ENCODE measurements around the gene NFIC. TPM values are rescaled to one million over a fixed set of nuclear protein-coding genes. Genes with fewer than 3 reads are reported as not detected.

Gene NFIC
- total RNA-seq, 4 donors from 2014 or later: 138 to 200 (median 160) TPM

- Histone ChIP-seq H3K9me3 (no peaks in the 10 kb centered on the region), H3K27ac (no peak overlapping the region), H3K4me3 (no peak overlapping the region), H3K27me3 (no peaks in the 10 kb centered on the region), H3K36me3 (peaks cover 0 to 12% (median 0%) of the 10 kb centered on the region in 3 donors), H3K4me1 (peaks cover 0 to 27% (median 9%) of the 10 kb centered on the region in 4 donors)
- 89 to 91% methylated on average over 3 of the region's 3 CpGs for WGBS, 2 donors
- no peak for DNase-seq (ENCODE audit: low spot score in 2 of 2)
- TF ChIP-seq, protein P1, sequence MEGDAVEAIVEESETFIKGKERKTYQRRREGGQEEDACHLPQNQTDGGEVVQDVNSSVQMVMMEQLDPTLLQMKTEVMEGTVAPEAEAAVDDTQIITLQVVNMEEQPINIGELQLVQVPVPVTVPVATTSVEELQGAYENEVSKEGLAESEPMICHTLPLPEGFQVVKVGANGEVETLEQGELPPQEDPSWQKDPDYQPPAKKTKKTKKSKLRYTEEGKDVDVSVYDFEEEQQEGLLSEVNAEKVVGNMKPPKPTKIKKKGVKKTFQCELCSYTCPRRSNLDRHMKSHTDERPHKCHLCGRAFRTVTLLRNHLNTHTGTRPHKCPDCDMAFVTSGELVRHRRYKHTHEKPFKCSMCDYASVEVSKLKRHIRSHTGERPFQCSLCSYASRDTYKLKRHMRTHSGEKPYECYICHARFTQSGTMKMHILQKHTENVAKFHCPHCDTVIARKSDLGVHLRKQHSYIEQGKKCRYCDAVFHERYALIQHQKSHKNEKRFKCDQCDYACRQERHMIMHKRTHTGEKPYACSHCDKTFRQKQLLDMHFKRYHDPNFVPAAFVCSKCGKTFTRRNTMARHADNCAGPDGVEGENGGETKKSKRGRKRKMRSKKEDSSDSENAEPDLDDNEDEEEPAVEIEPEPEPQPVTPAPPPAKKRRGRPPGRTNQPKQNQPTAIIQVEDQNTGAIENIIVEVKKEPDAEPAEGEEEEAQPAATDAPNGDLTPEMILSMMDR (IDR thresholded peaks at IDR 0.05): no peak
- TF ChIP-seq EP300 (IDR thresholded peaks at IDR 0.05) (no peak), POLR2A (IDR thresholded peaks at IDR 0.05) (no peak)
Measured at GRCh38 chr19:3501780-3502179, 135.4 kb downstream of the NFIC start.

DNA sequence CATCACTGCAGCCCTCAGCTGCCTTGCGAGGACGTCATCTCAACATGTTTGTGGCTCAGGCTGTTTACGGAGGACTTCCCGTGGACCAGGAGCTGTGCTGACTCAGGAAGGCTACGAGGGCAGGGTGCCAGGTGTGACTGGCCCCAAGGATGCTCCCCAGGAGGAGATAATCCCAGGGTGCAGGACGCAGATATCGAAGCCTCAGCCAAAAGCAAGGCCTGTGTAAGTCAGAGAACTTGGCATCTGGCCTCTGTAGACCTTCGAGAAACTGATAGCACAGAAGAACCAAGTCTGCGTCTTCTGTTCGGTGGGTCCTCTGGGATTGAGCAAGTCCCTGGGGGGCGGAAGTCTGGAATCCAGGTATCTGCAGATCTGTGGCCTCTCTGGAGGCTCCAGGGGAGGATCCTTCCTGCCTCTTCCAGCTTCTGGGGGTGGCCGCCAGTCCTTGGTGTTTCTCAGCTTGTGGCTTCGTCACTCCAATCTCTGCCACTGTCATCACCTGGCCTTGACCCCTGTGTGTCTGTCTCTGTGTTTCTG is 136.7 kb downstream of the NFIC start:
- H3K36me3 ChIP-seq: no peaks in the 10 kb centered on the region
- DNase-seq (ENCODE audit: low spot score in 2 of 2): no peak
- WGBS, 2 donors: 81 to 83% methylated on average over 13 of the region's 13 CpGs

GRCh38 chr19:3504735-3505134 is 138.4 kb downstream of the NFIC start:
- TF ChIP-seq EP300 (IDR thresholded peaks at IDR 0.05) (no peak), POLR2A (IDR thresholded peaks at IDR 0.05) (no peak)
- TF ChIP-seq, protein P1 (IDR thresholded peaks at IDR 0.05): no peak
- Histone ChIP-seq H3K9me3 (no peaks in the 10 kb centered on the region), H3K36me3 (peaks cover 0 to 12% (median 0%) of the 10 kb centered on the region in 3 donors), H3K4me3 (no peak overlapping the region), H3K27me3 (no peaks in the 10 kb centered on the region), H3K4me1 (peaks cover 0 to 43% (median 12%) of the 10 kb centered on the region in 4 donors), H3K27ac (no peak overlapping the region)
- 81 to 84% methylated on average over 5 of the region's 5 CpGs for WGBS, 2 donors
- DNase-seq (ENCODE audit: low spot score in 2 of 2): no peak

More for the DNA sequence above, 136.7 kb downstream of the NFIC start:
- H3K4me1 ChIP-seq: peaks cover 0 to 40% (median 18%) of the 10 kb centered on the region in 4 donors
- H3K4me3 ChIP-seq: no peak overlapping the region
- no peaks in the 10 kb centered on the region for H3K27me3 ChIP-seq
- no peaks in the 10 kb centered on the region for H3K9me3 ChIP-seq
- TF ChIP-seq POLR2A (IDR thresholded peaks at IDR 0.05) (no peak), EP300 (IDR thresholded peaks at IDR 0.05) (no peak)
- TF ChIP-seq, protein P1 (IDR thresholded peaks at IDR 0.05): no peak
- H3K27ac ChIP-seq: no peak overlapping the region

DNA sequence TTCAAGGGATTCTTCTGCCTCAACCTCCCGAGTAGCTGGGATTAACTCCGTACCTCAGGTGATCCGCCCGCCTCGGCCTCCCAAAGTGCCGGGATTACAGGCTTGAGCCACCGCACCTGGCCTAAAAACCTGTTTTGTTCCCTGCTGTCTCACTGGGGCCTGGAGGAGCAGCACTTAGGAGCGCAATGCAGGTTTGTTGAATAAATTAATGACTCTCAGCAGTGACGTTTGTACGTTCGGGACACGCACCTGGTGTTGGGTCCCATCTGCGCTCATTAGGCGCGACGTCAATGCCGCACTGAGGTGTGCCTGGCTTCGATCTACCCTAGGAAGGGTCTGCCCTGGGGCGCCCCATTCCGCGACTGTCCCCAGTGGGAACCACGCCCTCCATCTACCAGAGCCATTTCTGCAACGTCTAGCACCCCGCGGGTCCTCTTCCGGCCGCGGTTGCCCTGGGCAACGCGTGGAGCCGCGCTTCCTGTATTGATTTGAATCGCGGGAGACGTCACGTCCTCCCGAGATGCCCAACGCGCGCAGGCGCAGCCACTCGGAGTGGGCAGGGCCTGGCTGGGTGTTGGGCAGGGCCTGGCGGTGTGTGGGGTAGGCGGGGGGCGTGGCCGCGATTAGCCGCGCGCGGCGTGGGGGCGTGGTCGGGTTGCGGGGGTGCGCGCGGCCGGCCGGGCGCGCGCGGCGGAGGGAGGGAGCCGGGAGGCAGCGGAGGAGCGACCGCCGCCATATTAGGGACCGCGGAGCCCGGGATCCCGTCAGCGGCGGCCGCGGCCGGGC is 139.4 kb downstream of the NFIC start, which contains the start of gene FZR1:
Gene FZR1 (plus strand): TSS at position 714 of the 786 bp plus-strand sequence. CDS start 16,679 bp downstream, outside the sequence.
- DNase-seq (ENCODE audit: low spot score in 2 of 2): peak; percentile 97 to 98
- 0 to 2% methylated on average over 28 to 76 of the region's 79 CpGs for WGBS, 2 donors
- peak within 1 kb of the TSS; percentile 79 to 96 (median 92) for H3K4me3 ChIP-seq
- H3K27me3 ChIP-seq: no peaks in the 10 kb centered on the region
- H3K4me1 ChIP-seq: peaks cover 0 to 48% (median 9%) of the 10 kb centered on the region in 4 donors
- peaks cover 0 to 23% (median 0%) of the 10 kb centered on the region in 3 donors for H3K36me3 ChIP-seq
- peak within 1 kb of the TSS; percentile 79 to 97 (median 90) for H3K27ac ChIP-seq
- TF ChIP-seq EP300 (IDR thresholded peaks at IDR 0.05) (peak; percentile 76 to 97), POLR2A (IDR thresholded peaks at IDR 0.05) (peak; percentile 57 to 89)
- TF ChIP-seq, protein P1 (IDR thresholded peaks at IDR 0.05): peak in 1 of 5 experiments; percentile 15
- no peaks in the 10 kb centered on the region for H3K9me3 ChIP-seq

Measured in tibial nerve (tissue), 4 donors.